Measurements from ENCODE around the gene PACSIN3. TPM values are rescaled to one million over a fixed set of nuclear protein-coding genes. Genes with fewer than 3 reads are reported as not detected.
A peak's percentile ranks its signal among the peaks of the same experiment; 100 is the strongest.

The PACSIN3 gene
- polyA plus RNA-seq, 1 experiment, result 25.2 TPM

DNA sequence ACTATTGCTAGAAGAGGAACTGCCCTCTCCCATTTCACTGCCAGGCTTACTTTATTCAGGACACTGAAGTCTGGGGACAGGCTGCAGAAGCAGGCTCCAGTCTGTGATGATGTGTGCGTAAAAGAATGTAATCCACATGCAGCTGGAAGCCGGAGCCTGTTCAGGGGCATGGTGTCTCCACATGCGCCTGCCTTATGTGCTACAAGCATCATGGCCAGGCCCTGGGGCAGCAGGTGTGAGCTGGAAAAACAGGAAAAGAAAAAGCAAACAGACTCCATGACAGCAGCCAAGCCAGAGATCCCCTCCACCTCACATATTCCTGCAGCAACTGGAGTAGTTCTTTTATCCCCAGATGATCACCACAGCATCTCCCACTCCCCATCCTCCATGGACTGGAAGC is 42.9 kb downstream of the PACSIN3 start:
- H3K27me3 ChIP-seq (ENCODE audit: control insufficient read depth, insufficient read depth, low read length), result no peaks in the 10 kb centered on the region
- ChIA-PET CTCF (interaction anchor here (1.0 to 2.4 kb wide), 5 partner anchors 10 to 224 kb away, joined by 3 to 19 read pairs (median 5); no protein-coding TSS in a partner anchor), POLR2A (interaction anchor here (0.7 to 1.0 kb wide), 2 partner anchors 34 to 207 kb away, joined by 3 read pairs; partner anchors contain the start of gene CSTPP1)
- DNase-seq (ENCODE audit: low read depth), result peak; percentile 84
- no peak overlapping the region for H3K4me3 ChIP-seq (ENCODE audit: low read depth, low read length)
- TF ChIP-seq, protein P1, sequence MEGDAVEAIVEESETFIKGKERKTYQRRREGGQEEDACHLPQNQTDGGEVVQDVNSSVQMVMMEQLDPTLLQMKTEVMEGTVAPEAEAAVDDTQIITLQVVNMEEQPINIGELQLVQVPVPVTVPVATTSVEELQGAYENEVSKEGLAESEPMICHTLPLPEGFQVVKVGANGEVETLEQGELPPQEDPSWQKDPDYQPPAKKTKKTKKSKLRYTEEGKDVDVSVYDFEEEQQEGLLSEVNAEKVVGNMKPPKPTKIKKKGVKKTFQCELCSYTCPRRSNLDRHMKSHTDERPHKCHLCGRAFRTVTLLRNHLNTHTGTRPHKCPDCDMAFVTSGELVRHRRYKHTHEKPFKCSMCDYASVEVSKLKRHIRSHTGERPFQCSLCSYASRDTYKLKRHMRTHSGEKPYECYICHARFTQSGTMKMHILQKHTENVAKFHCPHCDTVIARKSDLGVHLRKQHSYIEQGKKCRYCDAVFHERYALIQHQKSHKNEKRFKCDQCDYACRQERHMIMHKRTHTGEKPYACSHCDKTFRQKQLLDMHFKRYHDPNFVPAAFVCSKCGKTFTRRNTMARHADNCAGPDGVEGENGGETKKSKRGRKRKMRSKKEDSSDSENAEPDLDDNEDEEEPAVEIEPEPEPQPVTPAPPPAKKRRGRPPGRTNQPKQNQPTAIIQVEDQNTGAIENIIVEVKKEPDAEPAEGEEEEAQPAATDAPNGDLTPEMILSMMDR (IDR thresholded peaks at IDR 0.05; ENCODE audit: insufficient read depth, low read depth, low read length), result no peak
- H3K36me3 ChIP-seq (ENCODE audit: control insufficient read depth, insufficient read depth, low read length), result no peaks in the 10 kb centered on the region; the same call in 1 of the 2 replicates

- H3K27me3 ChIP-seq (ENCODE audit: control insufficient read depth, insufficient read depth, low read length), result no peaks in the 10 kb centered on the region
- ChIA-PET CTCF (interaction anchor here (1.8 to 2.0 kb wide), 2 partner anchors 9 to 14 kb away, joined by 5 to 7 read pairs; no protein-coding TSS in a partner anchor), POLR2A (no interaction called here)
- H3K36me3 ChIP-seq (ENCODE audit: control insufficient read depth, insufficient read depth, low read length), result no peaks in the 10 kb centered on the region; the same call in 1 of the 2 replicates
- TF ChIP-seq, protein P1 (IDR thresholded peaks at IDR 0.05; ENCODE audit: insufficient read depth, low read depth, low read length), result no peak
- H3K4me3 ChIP-seq (ENCODE audit: low read depth, low read length), result no peak overlapping the region
- DNase-seq (ENCODE audit: low read depth), result no peak
Observed at GRCh38 chr11:47139878-47140277, 46.4 kb downstream of the PACSIN3 start.

DNA sequence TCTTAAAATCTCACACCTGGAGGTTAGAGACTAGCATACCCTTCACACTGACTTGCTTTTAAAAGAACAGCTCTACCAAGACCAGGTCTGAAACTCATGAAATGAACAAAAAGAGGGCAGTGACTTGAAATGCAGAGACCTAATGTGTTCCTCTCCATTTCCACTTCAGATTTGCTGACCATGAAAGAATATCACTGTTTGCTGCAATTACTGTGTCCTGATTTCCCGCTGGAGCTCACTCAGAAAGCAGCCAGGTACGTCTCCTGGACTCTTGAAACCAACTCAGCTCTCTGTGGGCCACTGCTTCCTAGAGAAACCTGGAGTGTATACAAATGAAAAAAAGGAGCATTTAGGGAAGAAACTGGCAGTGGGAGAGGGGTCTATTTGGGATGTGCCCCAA is 48.8 kb downstream of the PACSIN3 start:
- ChIA-PET CTCF (no interaction called here), POLR2A (no interaction called here)
- TF ChIP-seq, protein P1 (IDR thresholded peaks at IDR 0.05; ENCODE audit: insufficient read depth, low read depth, low read length), result no peak
- H3K36me3 ChIP-seq (ENCODE audit: control insufficient read depth, insufficient read depth, low read length), result no peaks in the 10 kb centered on the region; the same call in 1 of the 2 replicates
- DNase-seq (ENCODE audit: low read depth), result no peak
- no peaks in the 10 kb centered on the region for H3K27me3 ChIP-seq (ENCODE audit: control insufficient read depth, insufficient read depth, low read length)
- no peak overlapping the region for H3K4me3 ChIP-seq (ENCODE audit: low read depth, low read length)

- CTCF ChIA-PET, result no interaction called here
- Histone ChIP-seq H3K4me3 (ENCODE audit: low read depth, low read length) (no peak overlapping the region), H3K27me3 (ENCODE audit: control insufficient read depth, insufficient read depth, low read length) (no peaks in the 10 kb centered on the region), H3K36me3 (ENCODE audit: control insufficient read depth, insufficient read depth, low read length) (no peaks in the 10 kb centered on the region; the same call in 1 of the 2 replicates)
- POLR2A ChIA-PET, result no interaction called here
- TF ChIP-seq, protein P1 (IDR thresholded peaks at IDR 0.05; ENCODE audit: insufficient read depth, low read depth, low read length), result no peak
- DNase-seq (ENCODE audit: low read depth), result no peak
Observed at GRCh38 chr11:47136921-47137320, 49.3 kb downstream of the PACSIN3 start.

- no peak overlapping the region for H3K4me3 ChIP-seq (ENCODE audit: low read depth, low read length)
- no peak for DNase-seq (ENCODE audit: low read depth)
- ChIA-PET POLR2A (no interaction called here), CTCF (no interaction called here)
- H3K36me3 ChIP-seq (ENCODE audit: control insufficient read depth, insufficient read depth, low read length), result no peaks in the 10 kb centered on the region; the same call in 1 of the 2 replicates
- TF ChIP-seq, protein P1 (IDR thresholded peaks at IDR 0.05; ENCODE audit: insufficient read depth, low read depth, low read length), result no peak
- no peaks in the 10 kb centered on the region for H3K27me3 ChIP-seq (ENCODE audit: control insufficient read depth, insufficient read depth, low read length)
Observed at GRCh38 chr11:47136327-47136726, 49.9 kb downstream of the PACSIN3 start.
